ENCODE results near the gene GADD45GIP1.

DNA sequence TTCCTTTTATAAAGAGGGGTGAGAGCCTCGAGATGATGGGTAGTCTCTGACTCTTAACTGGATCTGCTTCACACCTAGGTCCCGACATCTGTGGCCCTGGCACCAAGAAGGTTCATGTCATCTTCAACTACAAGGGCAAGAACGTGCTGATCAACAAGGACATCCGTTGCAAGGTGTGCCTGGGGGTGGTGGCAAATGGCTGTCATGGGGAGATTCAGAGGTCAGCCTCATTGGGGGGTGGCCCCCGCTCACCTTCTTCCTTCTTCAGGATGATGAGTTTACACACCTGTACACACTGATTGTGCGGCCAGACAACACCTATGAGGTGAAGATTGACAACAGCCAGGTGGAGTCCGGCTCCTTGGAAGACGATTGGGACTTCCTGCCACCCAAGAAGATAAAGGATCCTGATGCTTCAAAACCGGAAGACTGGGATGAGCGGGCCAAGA lies 17.0 kb downstream of the GADD45GIP1 start:
- TF ChIP-seq FOSL2 (IDR thresholded peaks at IDR 0.05; ENCODE audit: borderline replicate concordance, low read depth) (no peak), POLR2AphosphoS5 (IDR thresholded peaks at IDR 0.05; ENCODE audit: low read depth, low read length) (no peak)
